ENCODE measurements around the gene SDE2. TPM values are rescaled to one million over a fixed set of nuclear protein-coding genes. Genes with fewer than 3 reads are reported as not detected.

SDE2 gene
- polyA plus RNA-seq, 1 donor from 2014 or later = 18.6 TPM

- TF ChIP-seq, protein P1, sequence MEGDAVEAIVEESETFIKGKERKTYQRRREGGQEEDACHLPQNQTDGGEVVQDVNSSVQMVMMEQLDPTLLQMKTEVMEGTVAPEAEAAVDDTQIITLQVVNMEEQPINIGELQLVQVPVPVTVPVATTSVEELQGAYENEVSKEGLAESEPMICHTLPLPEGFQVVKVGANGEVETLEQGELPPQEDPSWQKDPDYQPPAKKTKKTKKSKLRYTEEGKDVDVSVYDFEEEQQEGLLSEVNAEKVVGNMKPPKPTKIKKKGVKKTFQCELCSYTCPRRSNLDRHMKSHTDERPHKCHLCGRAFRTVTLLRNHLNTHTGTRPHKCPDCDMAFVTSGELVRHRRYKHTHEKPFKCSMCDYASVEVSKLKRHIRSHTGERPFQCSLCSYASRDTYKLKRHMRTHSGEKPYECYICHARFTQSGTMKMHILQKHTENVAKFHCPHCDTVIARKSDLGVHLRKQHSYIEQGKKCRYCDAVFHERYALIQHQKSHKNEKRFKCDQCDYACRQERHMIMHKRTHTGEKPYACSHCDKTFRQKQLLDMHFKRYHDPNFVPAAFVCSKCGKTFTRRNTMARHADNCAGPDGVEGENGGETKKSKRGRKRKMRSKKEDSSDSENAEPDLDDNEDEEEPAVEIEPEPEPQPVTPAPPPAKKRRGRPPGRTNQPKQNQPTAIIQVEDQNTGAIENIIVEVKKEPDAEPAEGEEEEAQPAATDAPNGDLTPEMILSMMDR (IDR thresholded peaks at IDR 0.05; ENCODE audit: poor library complexity, severe bottlenecking) = no peak
- TF ChIP-seq SMC3 (conservative IDR thresholded peaks at IDR 0.05; ENCODE audit: poor library complexity) (no peak), POLR2AphosphoS5 (IDR thresholded peaks at IDR 0.05) (no peak), MXI1 (conservative IDR thresholded peaks at IDR 0.05; ENCODE audit: poor library complexity, severe bottlenecking) (no peak), EZH2 (IDR thresholded peaks at IDR 0.05; ENCODE audit: borderline replicate concordance, insufficient read depth, low read length, poor library complexity, severe bottlenecking) (no peak), EP300 (conservative IDR thresholded peaks at IDR 0.05; ENCODE audit: poor library complexity, severe bottlenecking) (no peak), RAD21 (conservative IDR thresholded peaks at IDR 0.05) (no peak), TAF1 (IDR thresholded peaks at IDR 0.05; ENCODE audit: low read depth) (no peak)
- TF ChIP-seq, protein P2, sequence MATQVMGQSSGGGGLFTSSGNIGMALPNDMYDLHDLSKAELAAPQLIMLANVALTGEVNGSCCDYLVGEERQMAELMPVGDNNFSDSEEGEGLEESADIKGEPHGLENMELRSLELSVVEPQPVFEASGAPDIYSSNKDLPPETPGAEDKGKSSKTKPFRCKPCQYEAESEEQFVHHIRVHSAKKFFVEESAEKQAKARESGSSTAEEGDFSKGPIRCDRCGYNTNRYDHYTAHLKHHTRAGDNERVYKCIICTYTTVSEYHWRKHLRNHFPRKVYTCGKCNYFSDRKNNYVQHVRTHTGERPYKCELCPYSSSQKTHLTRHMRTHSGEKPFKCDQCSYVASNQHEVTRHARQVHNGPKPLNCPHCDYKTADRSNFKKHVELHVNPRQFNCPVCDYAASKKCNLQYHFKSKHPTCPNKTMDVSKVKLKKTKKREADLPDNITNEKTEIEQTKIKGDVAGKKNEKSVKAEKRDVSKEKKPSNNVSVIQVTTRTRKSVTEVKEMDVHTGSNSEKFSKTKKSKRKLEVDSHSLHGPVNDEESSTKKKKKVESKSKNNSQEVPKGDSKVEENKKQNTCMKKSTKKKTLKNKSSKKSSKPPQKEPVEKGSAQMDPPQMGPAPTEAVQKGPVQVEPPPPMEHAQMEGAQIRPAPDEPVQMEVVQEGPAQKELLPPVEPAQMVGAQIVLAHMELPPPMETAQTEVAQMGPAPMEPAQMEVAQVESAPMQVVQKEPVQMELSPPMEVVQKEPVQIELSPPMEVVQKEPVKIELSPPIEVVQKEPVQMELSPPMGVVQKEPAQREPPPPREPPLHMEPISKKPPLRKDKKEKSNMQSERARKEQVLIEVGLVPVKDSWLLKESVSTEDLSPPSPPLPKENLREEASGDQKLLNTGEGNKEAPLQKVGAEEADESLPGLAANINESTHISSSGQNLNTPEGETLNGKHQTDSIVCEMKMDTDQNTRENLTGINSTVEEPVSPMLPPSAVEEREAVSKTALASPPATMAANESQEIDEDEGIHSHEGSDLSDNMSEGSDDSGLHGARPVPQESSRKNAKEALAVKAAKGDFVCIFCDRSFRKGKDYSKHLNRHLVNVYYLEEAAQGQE (IDR thresholded peaks at IDR 0.05; ENCODE audit: borderline replicate concordance) = no peak
- Histone ChIP-seq H3K4me2 (ENCODE audit: low read length) (no peak overlapping the region), H3K27ac (ENCODE audit: low read length) (no peak overlapping the region)
These were observed 56.6 kb downstream of the SDE2 start for GRCh38 chr1:225942574-225942973.

DNA sequence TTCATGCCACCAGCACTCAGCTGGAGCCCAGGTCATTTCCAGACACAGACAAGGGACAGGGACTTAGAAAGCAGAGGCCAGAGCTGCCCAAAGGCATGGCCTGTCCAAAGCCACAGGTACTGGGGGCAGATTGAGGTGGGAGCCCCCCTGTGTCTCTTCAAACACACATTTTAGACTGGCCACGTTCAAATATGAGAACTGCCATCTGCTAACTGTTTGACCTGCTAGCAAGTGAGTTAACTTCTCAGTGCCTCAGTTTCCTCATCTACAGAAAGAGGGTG lies 57.3 kb downstream of the SDE2 start:
- no peaks in the 10 kb centered on the region for H3K9me2 ChIP-seq (ENCODE audit: insufficient read depth, low read length)
- no peak overlapping the region for H2AFZ ChIP-seq (ENCODE audit: low read depth, low read length)
- H4K20me1 ChIP-seq (ENCODE audit: insufficient read depth) = no peaks in the 10 kb centered on the region
- no peaks in the 10 kb centered on the region for H3K27me3 ChIP-seq (ENCODE audit: insufficient read depth, low read depth, low read length)
- H3K4me3 ChIP-seq (ENCODE audit: low read length) = no peak overlapping the region
- no peaks in the 10 kb centered on the region for H3K79me2 ChIP-seq (replicated peaks; ENCODE audit: insufficient read depth, low read length)
- no peak overlapping the region for H3K9ac ChIP-seq (ENCODE audit: low read length)
- TF ChIP-seq, protein P2 (IDR thresholded peaks at IDR 0.05; ENCODE audit: borderline replicate concordance) = no peak
- TF ChIP-seq TAF1 (IDR thresholded peaks at IDR 0.05; ENCODE audit: low read depth) (no peak), SMC3 (conservative IDR thresholded peaks at IDR 0.05; ENCODE audit: poor library complexity) (no peak), MXI1 (conservative IDR thresholded peaks at IDR 0.05; ENCODE audit: poor library complexity, severe bottlenecking) (no peak)
- H3K4me2 ChIP-seq (ENCODE audit: low read length) = no peak overlapping the region
- no peak overlapping the region for H3K27ac ChIP-seq (ENCODE audit: low read length)
- no peaks in the 10 kb centered on the region for H3F3A ChIP-seq (ENCODE audit: insufficient read depth, low read length, poor library complexity, severe bottlenecking)
- no peaks in the 10 kb centered on the region for H3K36me3 ChIP-seq (ENCODE audit: insufficient read depth, low read length)
- H3K9me3 ChIP-seq (ENCODE audit: low read length) = no peaks in the 10 kb centered on the region

More at GRCh38 chr1:225942574-225942973, 56.6 kb downstream of the SDE2 start:
- no peaks in the 10 kb centered on the region for H3K36me3 ChIP-seq (ENCODE audit: insufficient read depth, low read length)
- H3K27me3 ChIP-seq (ENCODE audit: insufficient read depth, low read depth, low read length) = no peaks in the 10 kb centered on the region
- no peak overlapping the region for H3K4me3 ChIP-seq (ENCODE audit: low read length)
- no peak overlapping the region for H3K9ac ChIP-seq (ENCODE audit: low read length)
- no peaks in the 10 kb centered on the region for H3K9me3 ChIP-seq (ENCODE audit: low read length)
- no peaks in the 10 kb centered on the region for H4K20me1 ChIP-seq (ENCODE audit: insufficient read depth)
- no peaks in the 10 kb centered on the region for H3K79me2 ChIP-seq (replicated peaks; ENCODE audit: insufficient read depth, low read length)
- H3K9me2 ChIP-seq (ENCODE audit: insufficient read depth, low read length) = no peaks in the 10 kb centered on the region
- no peaks in the 10 kb centered on the region for H3F3A ChIP-seq (ENCODE audit: insufficient read depth, low read length, poor library complexity, severe bottlenecking)
- H2AFZ ChIP-seq (ENCODE audit: low read depth, low read length) = no peak overlapping the region
